GM12872 (cell line): ENCODE data around the gene CENPC.

Experiments
- CTCF ChIP-seq: IDR thresholded peaks from 3 replicates; pipeline ENCODE4 v1.5.1; 2011; ENCODE audit warnings: low read depth, mild to moderate bottlenecking, low read length, moderate library complexity; ENCODE audit not compliant: insufficient read depth

The CENPC gene

DNA sequence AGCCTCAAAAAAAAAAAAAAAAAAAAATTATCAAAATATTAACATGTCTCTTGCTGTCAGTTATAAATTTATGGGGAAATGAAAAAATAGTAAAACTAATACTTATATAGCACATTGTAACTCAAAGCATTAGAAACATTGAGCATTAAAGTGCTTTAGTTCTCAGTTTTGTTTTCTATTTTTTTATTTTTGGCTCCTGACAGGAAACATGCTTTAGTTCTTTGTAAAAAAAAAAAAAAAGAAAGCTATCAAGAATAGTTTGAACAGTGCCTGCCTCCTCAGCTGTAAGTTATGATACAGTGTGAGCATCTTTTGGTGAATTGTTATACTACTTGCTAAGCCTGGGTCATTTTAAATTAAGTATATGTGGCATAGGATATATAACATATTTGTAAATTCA lies 5.1 kb upstream of the CENPC start:
- TF ChIP-seq CTCF: no peak

- TF ChIP-seq CTCF: peak; percentile 49; the same call in 2 of the 3 replicates
Observed at GRCh38 chr4:67549123-67549522, 3.8 kb upstream of the CENPC start.

- no peak for TF ChIP-seq CTCF
Observed at GRCh38 chr4:67546971-67547370, 1.7 kb upstream of the CENPC start.

DNA sequence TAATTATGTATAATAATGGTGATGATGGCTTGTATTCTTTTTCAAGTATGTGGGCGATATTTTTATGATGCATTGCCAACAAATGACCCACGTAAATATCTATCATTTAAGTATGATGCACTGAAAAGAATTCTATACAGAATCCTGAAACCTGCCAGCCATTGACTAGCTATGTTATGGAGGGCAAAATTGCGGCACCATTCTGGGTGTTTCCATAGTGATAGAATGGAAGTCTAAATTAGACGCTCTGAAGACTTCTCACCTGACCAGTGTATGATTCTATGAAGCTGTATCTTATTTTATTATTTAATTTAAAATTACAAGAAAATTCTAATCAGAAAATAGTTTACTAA lies 677 bp upstream of the CENPC start:
- no peak for TF ChIP-seq CTCF

DNA sequence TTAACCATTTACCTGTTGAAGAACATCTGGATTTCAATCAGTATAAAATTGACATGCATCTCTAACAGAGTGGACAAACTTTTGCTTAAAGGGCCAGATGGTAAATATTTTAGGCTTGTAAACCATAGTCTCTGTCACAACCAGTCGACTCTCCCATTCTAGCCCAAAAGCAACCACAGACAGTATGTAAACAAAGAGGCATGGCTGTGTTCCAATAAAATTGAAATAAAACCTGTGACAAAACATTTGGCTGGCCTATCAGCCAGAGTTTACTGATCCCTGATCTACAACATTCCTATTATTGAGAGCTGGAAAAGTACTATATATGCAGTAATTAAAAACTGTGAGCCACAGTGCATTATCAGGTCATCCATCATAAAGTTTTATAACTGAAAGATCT lies 3.2 kb downstream of the CENPC start:
- TF ChIP-seq CTCF: no peak

GRCh38 chr4:67539830-67540229 lies 5.5 kb downstream of the CENPC start:
- TF ChIP-seq CTCF: no peak

DNA sequence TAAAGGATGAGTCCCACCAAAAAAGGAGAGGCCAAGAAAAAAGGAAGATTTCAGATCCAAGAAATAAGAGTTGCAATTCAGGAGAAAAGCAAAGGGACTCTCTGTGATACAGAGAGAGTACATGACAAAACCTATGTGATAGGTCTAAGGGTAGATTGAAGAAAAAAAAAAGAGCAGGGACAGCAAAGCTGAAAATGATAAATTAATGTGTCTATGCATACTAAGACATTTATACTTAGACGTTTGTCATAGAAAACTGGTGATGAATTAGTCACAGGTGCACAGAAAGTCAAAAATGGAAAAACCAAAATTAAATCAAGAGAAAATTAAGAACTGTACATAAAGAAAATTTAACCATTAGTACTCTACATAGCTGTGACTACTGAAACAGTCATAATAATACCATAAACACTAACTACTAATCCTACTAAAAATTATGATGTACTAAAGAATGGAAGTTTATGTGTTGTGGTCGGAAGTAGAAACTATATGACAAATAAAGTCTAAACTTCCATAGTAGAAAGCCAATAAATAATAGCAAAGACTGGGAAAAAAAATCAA lies 9.9 kb downstream of the CENPC start:
- no peak for TF ChIP-seq CTCF

GRCh38 chr4:67533112-67533511 lies 12.2 kb downstream of the CENPC start:
- no peak for TF ChIP-seq CTCF
